IPS-15b (cell line): ENCODE data around the gene CCL17.

Source experiments
- H3K27me3 ChIP-seq: one replicate; pipeline ENCODE4 v1.6.1; 2013; ENCODE audit warnings: low read length; ENCODE audit not compliant: control insufficient read depth, insufficient read depth
- H3K36me3 ChIP-seq: one replicate; pipeline ENCODE4 v1.6.1; 2013; ENCODE audit warnings: low read length; ENCODE audit not compliant: control insufficient read depth, insufficient read depth
- H3K4me1 ChIP-seq: one replicate; pipeline ENCODE4 v1.6.1; 2013; ENCODE audit warnings: mild to moderate bottlenecking, low read length; ENCODE audit not compliant: control insufficient read depth, insufficient read depth
- H3K4me3 ChIP-seq: one replicate; pipeline ENCODE4 v1.5.1; 2013; ENCODE audit warnings: low read depth, low read length
- H3K9ac ChIP-seq: one replicate; pipeline ENCODE4 v1.6.1; 2013; ENCODE audit warnings: low read depth, mild to moderate bottlenecking, low read length
- H3K9me3 ChIP-seq: one replicate; pipeline ENCODE4 v1.6.1; 2013; ENCODE audit warnings: mild to moderate bottlenecking, low read length; ENCODE audit not compliant: control insufficient read depth, insufficient read depth

The CCL17 gene

DNA sequence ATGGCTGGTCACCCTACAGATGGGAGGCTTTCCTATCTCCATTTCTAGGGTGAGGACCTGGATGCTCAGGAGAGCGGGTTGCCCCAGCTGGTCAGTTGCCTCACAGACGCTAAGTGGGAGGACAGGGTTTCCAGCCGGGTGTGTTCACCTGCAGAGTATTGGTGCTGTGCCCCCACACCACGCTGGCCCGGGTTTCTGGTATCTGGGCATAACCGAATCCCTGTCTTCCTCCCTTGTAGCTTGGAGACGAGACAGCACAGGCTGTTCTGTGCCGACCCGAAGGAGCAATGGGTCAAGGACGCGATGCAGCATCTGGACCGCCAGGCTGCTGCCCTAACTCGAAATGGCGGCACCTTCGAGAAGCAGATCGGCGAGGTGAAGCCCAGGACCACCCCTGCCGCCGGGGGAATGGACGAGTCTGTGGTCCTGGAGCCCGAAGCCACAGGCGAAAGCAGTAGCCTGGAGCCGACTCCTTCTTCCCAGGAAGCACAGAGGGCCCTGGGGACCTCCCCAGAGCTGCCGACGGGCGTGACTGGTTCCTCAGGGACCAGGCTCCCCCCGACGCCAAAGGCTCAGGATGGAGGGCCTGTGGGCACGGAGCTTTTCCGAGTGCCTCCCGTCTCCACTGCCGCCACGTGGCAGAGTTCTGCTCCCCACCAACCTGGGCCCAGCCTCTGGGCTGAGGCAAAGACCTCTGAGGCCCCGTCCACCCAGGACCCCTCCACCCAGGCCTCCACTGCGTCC lies 22.6 kb upstream of the CCL17 start:
- H3K4me3 ChIP-seq = no peak overlapping the region
- H3K4me1 ChIP-seq = no peaks in the 10 kb centered on the region
- no peaks in the 10 kb centered on the region for H3K9me3 ChIP-seq
- no peaks in the 10 kb centered on the region for H3K36me3 ChIP-seq
- no peaks in the 10 kb centered on the region for H3K27me3 ChIP-seq
- H3K9ac ChIP-seq = no peak overlapping the region

DNA sequence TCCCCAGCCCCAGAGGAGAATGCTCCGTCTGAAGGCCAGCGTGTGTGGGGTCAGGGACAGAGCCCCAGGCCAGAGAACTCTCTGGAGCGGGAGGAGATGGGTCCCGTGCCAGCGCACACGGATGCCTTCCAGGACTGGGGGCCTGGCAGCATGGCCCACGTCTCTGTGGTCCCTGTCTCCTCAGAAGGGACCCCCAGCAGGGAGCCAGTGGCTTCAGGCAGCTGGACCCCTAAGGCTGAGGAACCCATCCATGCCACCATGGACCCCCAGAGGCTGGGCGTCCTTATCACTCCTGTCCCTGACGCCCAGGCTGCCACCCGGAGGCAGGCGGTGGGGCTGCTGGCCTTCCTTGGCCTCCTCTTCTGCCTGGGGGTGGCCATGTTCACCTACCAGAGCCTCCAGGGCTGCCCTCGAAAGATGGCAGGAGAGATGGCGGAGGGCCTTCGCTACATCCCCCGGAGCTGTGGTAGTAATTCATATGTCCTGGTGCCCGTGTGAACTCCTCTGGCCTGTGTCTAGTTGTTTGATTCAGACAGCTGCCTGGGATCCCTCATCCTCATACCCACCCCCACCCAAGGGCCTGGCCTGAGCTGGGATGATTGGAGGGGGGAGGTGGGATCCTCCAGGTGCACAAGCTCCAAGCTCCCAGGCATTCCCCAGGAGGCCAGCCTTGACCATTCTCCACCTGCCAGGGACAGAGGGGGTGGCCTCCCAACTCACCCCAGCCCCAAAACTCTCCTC lies 21.9 kb upstream of the CCL17 start:
- Histone ChIP-seq H3K36me3 (no peaks in the 10 kb centered on the region), H3K9ac (no peak overlapping the region), H3K4me3 (no peak overlapping the region), H3K27me3 (no peaks in the 10 kb centered on the region), H3K4me1 (no peaks in the 10 kb centered on the region), H3K9me3 (no peaks in the 10 kb centered on the region)

DNA sequence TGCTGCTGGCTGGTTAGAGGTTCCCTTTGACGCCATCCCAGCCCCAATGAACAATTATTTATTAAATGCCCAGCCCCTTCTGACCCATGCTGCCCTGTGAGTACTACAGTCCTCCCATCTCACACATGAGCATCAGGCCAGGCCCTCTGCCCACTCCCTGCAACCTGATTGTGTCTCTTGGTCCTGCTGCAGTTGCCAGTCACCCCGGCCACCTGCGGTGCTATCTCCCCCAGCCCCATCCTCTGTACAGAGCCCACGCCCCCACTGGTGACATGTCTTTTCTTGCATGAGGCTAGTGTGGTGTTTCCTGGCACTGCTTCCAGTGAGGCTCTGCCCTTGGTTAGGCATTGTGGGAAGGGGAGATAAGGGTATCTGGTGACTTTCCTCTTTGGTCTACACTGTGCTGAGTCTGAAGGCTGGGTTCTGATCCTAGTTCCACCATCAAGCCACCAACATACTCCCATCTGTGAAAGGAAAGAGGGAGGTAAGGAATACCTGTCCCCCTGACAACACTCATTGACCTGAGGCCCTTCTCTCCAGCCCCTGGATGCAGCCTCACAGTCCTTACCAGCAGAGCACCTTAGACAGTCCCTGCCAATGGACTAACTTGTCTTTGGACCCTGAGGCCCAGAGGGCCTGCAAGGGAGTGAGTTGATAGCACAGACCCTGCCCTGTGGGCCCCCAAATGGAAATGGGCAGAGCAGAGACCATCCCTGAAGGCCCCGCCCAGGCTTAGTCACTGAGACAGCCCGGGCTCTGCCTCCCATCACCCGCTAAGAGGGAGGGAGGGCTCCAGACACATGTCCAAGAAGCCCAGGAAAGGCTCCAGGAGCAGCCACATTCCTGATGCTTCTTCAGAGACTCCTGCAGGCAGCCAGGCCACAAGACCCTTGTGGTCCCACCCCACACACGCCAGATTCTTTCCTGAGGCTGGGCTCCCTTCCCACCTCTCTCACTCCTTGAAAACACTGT lies 21.0 kb upstream of the CCL17 start:
- H3K9ac ChIP-seq = no peak overlapping the region
- no peaks in the 10 kb centered on the region for H3K9me3 ChIP-seq
- no peak overlapping the region for H3K4me3 ChIP-seq
- H3K27me3 ChIP-seq = no peaks in the 10 kb centered on the region
- no peaks in the 10 kb centered on the region for H3K36me3 ChIP-seq
- H3K4me1 ChIP-seq = no peaks in the 10 kb centered on the region

DNA sequence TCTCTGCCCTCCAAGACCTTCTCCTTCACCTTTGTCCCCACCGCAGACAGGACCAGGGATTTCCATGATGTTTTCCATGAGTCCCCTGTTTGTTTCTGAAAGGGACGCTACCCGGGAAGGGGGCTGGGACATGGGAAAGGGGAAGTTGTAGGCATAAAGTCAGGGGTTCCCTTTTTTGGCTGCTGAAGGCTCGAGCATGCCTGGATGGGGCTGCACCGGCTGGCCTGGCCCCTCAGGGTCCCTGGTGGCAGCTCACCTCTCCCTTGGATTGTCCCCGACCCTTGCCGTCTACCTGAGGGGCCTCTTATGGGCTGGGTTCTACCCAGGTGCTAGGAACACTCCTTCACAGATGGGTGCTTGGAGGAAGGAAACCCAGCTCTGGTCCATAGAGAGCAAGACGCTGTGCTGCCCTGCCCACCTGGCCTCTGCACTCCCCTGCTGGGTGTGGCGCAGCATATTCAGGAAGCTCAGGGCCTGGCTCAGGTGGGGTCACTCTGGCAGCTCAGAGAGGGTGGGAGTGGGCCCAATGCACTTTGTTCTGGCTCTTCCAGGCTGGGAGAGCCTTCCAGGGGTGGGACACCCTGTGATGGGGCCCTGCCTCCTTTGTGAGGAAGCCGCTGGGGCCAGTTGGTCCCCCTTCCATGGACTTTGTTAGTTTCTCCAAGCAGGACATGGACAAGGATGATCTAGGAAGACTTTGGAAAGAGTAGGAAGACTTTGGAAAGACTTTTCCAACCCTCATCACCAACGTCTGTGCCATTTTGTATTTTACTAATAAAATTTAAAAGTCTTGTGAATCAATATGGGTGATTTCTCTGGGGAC lies 20.1 kb upstream of the CCL17 start:
- Histone ChIP-seq H3K9ac (no peak overlapping the region), H3K4me3 (no peak overlapping the region), H3K9me3 (no peaks in the 10 kb centered on the region), H3K27me3 (no peaks in the 10 kb centered on the region), H3K4me1 (no peaks in the 10 kb centered on the region), H3K36me3 (no peaks in the 10 kb centered on the region)

DNA sequence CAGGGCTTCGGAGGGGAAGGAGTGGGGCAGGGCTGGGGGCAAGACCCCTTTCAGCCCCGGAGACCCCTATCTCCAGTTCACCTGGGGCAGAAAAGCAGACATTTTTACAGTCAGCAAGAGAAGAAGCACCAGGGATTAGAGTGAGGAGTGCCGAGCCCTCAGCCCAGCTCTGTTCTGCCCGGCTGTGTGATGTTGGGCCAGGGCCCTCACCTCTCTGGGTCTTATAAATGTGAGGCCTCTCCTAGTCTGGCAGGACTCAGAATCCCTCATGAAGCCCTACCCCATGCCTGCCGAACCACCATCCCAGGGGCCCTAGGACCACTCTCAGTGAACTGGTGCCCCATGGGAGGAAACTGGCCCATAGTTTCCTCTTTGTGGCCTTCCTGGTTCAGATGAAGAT lies 19.5 kb upstream of the CCL17 start:
- Histone ChIP-seq H3K27me3 (no peaks in the 10 kb centered on the region), H3K9me3 (no peaks in the 10 kb centered on the region), H3K4me1 (no peaks in the 10 kb centered on the region)

DNA sequence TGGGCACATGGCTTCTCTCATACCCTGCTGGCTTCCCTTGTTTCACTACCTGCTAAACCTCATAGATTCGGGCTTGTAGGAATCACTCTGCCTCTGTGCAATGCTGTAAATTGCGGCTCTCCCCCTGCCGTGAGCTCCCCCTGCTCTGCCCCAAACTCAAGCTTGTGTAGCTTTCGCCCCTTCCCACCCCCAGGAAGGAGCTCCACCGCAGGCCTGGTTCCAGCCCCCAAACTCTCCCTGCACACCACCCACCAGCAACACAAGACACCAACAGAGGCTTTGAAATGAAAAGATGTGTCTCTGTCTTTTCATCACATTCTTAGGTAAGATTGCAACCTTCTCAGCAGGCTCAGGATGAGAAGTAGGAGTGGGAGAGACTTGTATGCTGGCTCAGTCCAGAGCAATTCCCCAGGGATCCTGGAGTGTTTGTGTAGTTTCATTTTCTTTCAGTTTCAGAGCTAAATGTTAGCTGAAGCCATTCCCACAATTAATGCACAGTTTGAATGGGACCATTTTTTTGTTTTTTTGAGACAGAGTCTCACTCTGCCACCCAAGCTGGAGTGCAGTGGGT lies 18.1 kb upstream of the CCL17 start:
- Histone ChIP-seq H3K9me3 (no peaks in the 10 kb centered on the region), H3K4me1 (no peaks in the 10 kb centered on the region), H3K9ac (no peak overlapping the region), H3K4me3 (no peak overlapping the region), H3K27me3 (no peaks in the 10 kb centered on the region), H3K36me3 (no peaks in the 10 kb centered on the region)

More for the DNA sequence above, 19.5 kb upstream of the CCL17 start:
- H3K36me3 ChIP-seq = no peaks in the 10 kb centered on the region
- no peak overlapping the region for H3K4me3 ChIP-seq
- H3K9ac ChIP-seq = no peak overlapping the region

DNA sequence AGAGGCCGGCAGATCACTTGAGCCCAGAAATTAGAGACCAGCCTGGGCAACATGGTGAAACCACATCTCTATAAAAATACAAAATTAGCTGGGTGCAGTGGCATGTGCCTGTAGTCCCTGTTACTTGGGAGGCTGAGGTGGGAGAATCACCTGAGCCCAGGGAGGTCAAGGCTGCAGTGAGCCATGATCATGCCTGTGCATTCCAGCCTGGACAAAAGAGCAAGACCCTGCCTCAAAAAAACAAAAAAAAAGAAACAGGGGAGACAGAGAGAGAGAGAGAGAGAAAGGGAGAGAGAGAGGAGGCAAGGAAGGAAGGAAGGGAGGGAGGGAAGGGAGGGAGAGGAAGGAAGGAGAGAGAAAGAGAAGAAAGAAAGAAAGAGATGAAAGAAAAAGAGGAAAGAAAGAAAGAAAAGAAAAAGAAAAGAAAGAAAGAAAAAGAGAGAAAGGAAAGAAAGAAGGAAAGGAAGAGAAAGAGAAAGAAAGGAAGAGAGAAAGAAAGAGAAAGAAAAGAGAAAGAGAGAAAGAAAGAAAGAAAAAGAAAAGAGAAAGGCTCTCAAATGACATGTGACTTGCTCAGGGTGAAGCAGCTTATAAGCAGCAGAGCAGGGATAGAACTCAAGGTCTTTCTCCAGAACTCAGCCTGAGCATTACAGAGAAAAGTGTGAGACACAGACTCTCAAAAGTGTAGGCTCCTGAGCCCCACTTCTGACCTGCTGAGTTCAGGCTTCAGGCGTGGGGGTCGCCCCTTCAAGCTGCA lies 16.8 kb upstream of the CCL17 start:
- H3K4me3 ChIP-seq = no peak overlapping the region
- no peaks in the 10 kb centered on the region for H3K36me3 ChIP-seq
- H3K9ac ChIP-seq = no peak overlapping the region
- no peaks in the 10 kb centered on the region for H3K27me3 ChIP-seq
- H3K4me1 ChIP-seq = no peaks in the 10 kb centered on the region
- H3K9me3 ChIP-seq = no peaks in the 10 kb centered on the region

DNA sequence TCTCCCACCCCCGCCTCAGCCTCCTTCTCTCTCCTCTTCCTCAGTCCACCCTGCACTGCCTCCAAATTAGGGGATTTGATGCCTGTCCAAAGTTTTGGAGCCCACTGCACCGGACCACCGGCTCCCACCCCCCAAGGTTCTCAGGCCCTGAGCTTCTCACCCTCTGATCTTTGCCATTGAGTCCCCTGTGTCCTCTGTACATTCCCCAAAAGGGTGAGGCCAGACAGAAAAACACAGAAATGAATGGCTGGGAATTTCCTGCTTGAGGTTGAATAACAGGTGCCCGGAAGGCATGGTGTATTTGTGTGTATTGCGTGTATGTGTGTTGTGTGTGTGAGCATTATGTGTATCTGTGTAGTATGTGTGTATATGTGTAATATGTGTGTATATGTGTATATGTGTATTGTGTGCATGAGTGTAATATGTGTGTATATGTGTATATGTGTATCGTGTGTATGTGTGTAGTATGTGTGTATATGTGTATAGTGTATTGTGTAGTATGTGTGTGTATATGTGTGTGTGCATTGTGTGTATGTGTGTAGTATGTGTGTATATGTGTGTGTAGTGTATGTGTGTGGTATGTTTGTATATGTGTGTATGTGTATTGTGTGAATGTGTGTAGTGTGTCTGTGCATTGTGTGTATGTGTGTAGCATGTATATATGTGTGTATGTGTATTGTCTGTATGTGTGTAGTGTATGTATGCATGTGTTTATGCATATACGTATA lies 16.0 kb upstream of the CCL17 start:
- Histone ChIP-seq H3K9ac (no peak overlapping the region), H3K4me1 (no peaks in the 10 kb centered on the region)

DNA sequence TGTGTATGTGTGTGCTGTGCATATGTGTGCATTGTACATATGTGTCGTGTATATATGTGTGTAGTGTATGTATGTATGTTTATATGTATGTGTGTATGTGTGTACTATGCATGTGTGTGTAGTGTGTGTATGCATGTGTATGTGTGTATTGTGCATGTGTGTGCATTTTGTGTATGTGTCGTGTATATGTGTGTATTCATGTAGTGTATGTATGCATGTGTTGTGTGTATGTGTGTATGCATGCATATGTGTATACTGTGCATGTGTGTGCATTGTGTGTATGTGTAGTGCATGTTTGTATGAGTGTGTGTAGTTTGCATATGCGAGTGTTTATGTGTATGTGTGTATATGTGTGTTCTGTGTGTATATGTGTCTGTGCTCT lies 15.5 kb upstream of the CCL17 start:
- Histone ChIP-seq H3K36me3 (no peaks in the 10 kb centered on the region), H3K4me1 (no peaks in the 10 kb centered on the region), H3K9me3 (no peaks in the 10 kb centered on the region), H3K27me3 (no peaks in the 10 kb centered on the region), H3K9ac (no peak overlapping the region), H3K4me3 (no peak overlapping the region)

More for the DNA sequence above, 16.0 kb upstream of the CCL17 start:
- Histone ChIP-seq H3K9me3 (no peaks in the 10 kb centered on the region), H3K36me3 (no peaks in the 10 kb centered on the region), H3K27me3 (no peaks in the 10 kb centered on the region), H3K4me3 (no peak overlapping the region)
